ENCODE results near the gene DMRT1.

GRCh38 chr9:967903-968641 is 126.6 kb downstream of the DMRT1 start:
- no peak for TF ChIP-seq GATA3 (IDR thresholded peaks at IDR 0.05; ENCODE audit: low read depth, low read length)
- TF ChIP-seq GATA2 (IDR thresholded peaks at IDR 0.05; ENCODE audit: low read depth, low read length) = no peak

Data from SH-SY5Y (cell line).